ENCODE data around the gene RCL1.

The RCL1 gene

GRCh38 chr9:4786599-4786998 lies 6.1 kb upstream of the RCL1 start:
- Histone ChIP-seq H3K9me3 (ENCODE audit: insufficient read depth, low read length, severe bottlenecking) (no peaks in the 10 kb centered on the region), H3K9ac (ENCODE audit: low read depth, low read length) (no peak overlapping the region), H2AFZ (ENCODE audit: low read depth, low read length) (no peak overlapping the region), H3K4me1 (ENCODE audit: insufficient read depth, low read length) (peaks cover 5% of the 10 kb centered on the region), H3K27ac (ENCODE audit: low read length) (no peak overlapping the region), H3K4me2 (ENCODE audit: insufficient read depth, low read length) (no peak overlapping the region), H3K36me3 (ENCODE audit: insufficient read depth, low read length) (no peaks in the 10 kb centered on the region), H3K79me2 (ENCODE audit: insufficient read depth, low read length) (no peaks in the 10 kb centered on the region), H4K20me1 (ENCODE audit: insufficient read depth, low read length) (no peaks in the 10 kb centered on the region), H3K4me3 (ENCODE audit: low read depth in 1 of 2, low read length in 2 of 2) (no peak overlapping the region), H3K27me3 (ENCODE audit: insufficient read depth, low read length, poor library complexity) (no peaks in the 10 kb centered on the region)
- no peak for TF ChIP-seq EZH2 (IDR thresholded peaks at IDR 0.05; ENCODE audit: borderline replicate concordance, low read depth, low read length, severe bottlenecking)
- TF ChIP-seq CTCF (IDR thresholded peaks at IDR 0.05; ENCODE audit: borderline replicate concordance, extremely low read depth, low read length, poor library complexity, severe bottlenecking): no peak
- DNase-seq (no peak), ATAC-seq (ENCODE audit: insufficient read depth, low read depth) (no peak)

GRCh38 chr9:4787876-4788275 lies 4.9 kb upstream of the RCL1 start:
- Histone ChIP-seq H3K9ac (ENCODE audit: low read depth, low read length) (no peak overlapping the region), H3K27me3 (ENCODE audit: insufficient read depth, low read length, poor library complexity) (no peaks in the 10 kb centered on the region), H3K36me3 (ENCODE audit: insufficient read depth, low read length) (no peaks in the 10 kb centered on the region), H3K4me2 (ENCODE audit: insufficient read depth, low read length) (no peak overlapping the region), H4K20me1 (ENCODE audit: insufficient read depth, low read length) (no peaks in the 10 kb centered on the region), H3K4me1 (ENCODE audit: insufficient read depth, low read length) (peaks cover 13% of the 10 kb centered on the region), H3K79me2 (ENCODE audit: insufficient read depth, low read length) (peaks cover under 1% of the 10 kb centered on the region), H3K4me3 (ENCODE audit: low read depth in 1 of 2, low read length in 2 of 2) (no peak overlapping the region), H3K9me3 (ENCODE audit: insufficient read depth, low read length, severe bottlenecking) (no peaks in the 10 kb centered on the region), H2AFZ (ENCODE audit: low read depth, low read length) (no peak overlapping the region), H3K27ac (ENCODE audit: low read length) (no peak overlapping the region)
- TF ChIP-seq EZH2 (IDR thresholded peaks at IDR 0.05; ENCODE audit: borderline replicate concordance, low read depth, low read length, severe bottlenecking) (no peak), CTCF (IDR thresholded peaks at IDR 0.05; ENCODE audit: borderline replicate concordance, extremely low read depth, low read length, poor library complexity, severe bottlenecking) (no peak)
- no peak for DNase-seq
- ATAC-seq (ENCODE audit: insufficient read depth, low read depth): no peak

- Histone ChIP-seq H3K27ac (ENCODE audit: low read length) (no peak overlapping the region), H3K4me3 (ENCODE audit: low read depth in 1 of 2, low read length in 2 of 2) (no peak overlapping the region), H3K79me2 (ENCODE audit: insufficient read depth, low read length) (peaks cover 9% of the 10 kb centered on the region), H3K36me3 (ENCODE audit: insufficient read depth, low read length) (no peaks in the 10 kb centered on the region), H3K9me3 (ENCODE audit: insufficient read depth, low read length, severe bottlenecking) (no peaks in the 10 kb centered on the region), H3K9ac (ENCODE audit: low read depth, low read length) (no peak overlapping the region), H2AFZ (ENCODE audit: low read depth, low read length) (no peak overlapping the region), H3K4me1 (ENCODE audit: insufficient read depth, low read length) (peaks cover 17% of the 10 kb centered on the region), H4K20me1 (ENCODE audit: insufficient read depth, low read length) (peaks cover under 1% of the 10 kb centered on the region; the same call in 1 of the 2 replicates), H3K27me3 (ENCODE audit: insufficient read depth, low read length, poor library complexity) (no peaks in the 10 kb centered on the region), H3K4me2 (ENCODE audit: insufficient read depth, low read length) (no peak overlapping the region)
- ATAC-seq (ENCODE audit: insufficient read depth, low read depth) (no peak), DNase-seq (no peak)
- no peak for TF ChIP-seq EZH2 (IDR thresholded peaks at IDR 0.05; ENCODE audit: borderline replicate concordance, low read depth, low read length, severe bottlenecking)
- TF ChIP-seq CTCF (IDR thresholded peaks at IDR 0.05; ENCODE audit: borderline replicate concordance, extremely low read depth, low read length, poor library complexity, severe bottlenecking): no peak
Observed at GRCh38 chr9:4788703-4789102, 4.0 kb upstream of the RCL1 start.

Data from DND-41 (cell line).